ENCODE results near the gene CTDSP2. TPM values are rescaled to one million over a fixed set of nuclear protein-coding genes. Genes with fewer than 3 reads are reported as not detected.

The CTDSP2 gene
- total RNA-seq, 1 donor from 2014 or later: 62.3 TPM

Other genes starting within 250 kb of the CTDSP2 start
- 2.0 and 4.2 TPM in 2 replicates for gene DTX3, start 241.9 kb downstream of the CTDSP2 start, total RNA-seq
- 1.4 and 2.0 TPM in 2 replicates for gene ARHGEF25, start 235.3 kb downstream of the CTDSP2 start, total RNA-seq
- gene B4GALNT1, start 213.5 kb downstream of the CTDSP2 start, total RNA-seq: under 0.01 TPM in 1 of 2 replicates, not detected in the other
- 156 and 234 TPM in 2 replicates for gene OS9, start 152.6 kb downstream of the CTDSP2 start, total RNA-seq
- 0.20 and 0.22 TPM in 2 replicates for gene AGAP2, start 108.0 kb downstream of the CTDSP2 start, total RNA-seq
- gene TSPAN31, start 101.7 kb downstream of the CTDSP2 start, total RNA-seq: 41.2 and 62.5 TPM in 2 replicates
- 110 and 133 TPM in 2 replicates for gene CDK4, start 94.4 kb downstream of the CTDSP2 start, total RNA-seq
- gene MARCHF9, start 91.6 kb downstream of the CTDSP2 start, total RNA-seq: 2.4 and 5.6 TPM in 2 replicates
- gene CYP27B1, start 79.7 kb downstream of the CTDSP2 start, total RNA-seq: under 0.01 TPM in 2 replicates
- 3.1 and 3.8 TPM in 2 replicates for gene METTL1, start 74.6 kb downstream of the CTDSP2 start, total RNA-seq
- 3.5 and 5.0 TPM in 2 replicates for gene EEF1AKMT3, start 74.1 kb downstream of the CTDSP2 start, total RNA-seq
- 15.5 and 18.5 TPM in 2 replicates for gene TSFM, start 63.9 kb downstream of the CTDSP2 start, total RNA-seq
- gene AVIL, start 28.0 kb downstream of the CTDSP2 start, total RNA-seq: 0.65 and 2.2 TPM in 2 replicates
- gene ATP23, start 94.8 kb upstream of the CTDSP2 start, total RNA-seq: 7.4 and 13.1 TPM in 2 replicates

Measured in lung microvascular endothelial cell (primary cell).